Common myeloid progenitor, CD34-positive (primary cell): ENCODE data around the gene SUCLG2.
A peak's percentile ranks its signal among the peaks of the same experiment; 100 is the strongest.

ENCODE experiments used
- CTCF ChIA-PET: fragments of 350-600 bp; sonication (Branson Sonifier 250); formaldehyde crosslinking; loops from one replicate; lab custom pipeline; 2021; ENCODE audit warnings: antibody characterized with exemption; lab: Charles Lee
- POLR2A ChIA-PET: fragments of 350-600 bp; sonication (Branson Sonifier 250); formaldehyde crosslinking; loops from one replicate; lab custom pipeline; 2021; ENCODE audit warnings: antibody characterized with exemption; lab: Charles Lee
- DNase-seq, 3 donors: peaks; one replicate each; pipeline versions ENCODE4 v3.0.0 to v3.0.0-alpha.2; 2013
- H3K27ac ChIP-seq, 2 experiments: 1 replicate in 1 of 2; 2 replicates in 1 of 2; pipeline ENCODE4 v1.7.0; 2013; ENCODE audit warnings: inconsistent platforms in 2 of 2, low read length in 2 of 2, mild to moderate bottlenecking in 2 of 2, low read depth in 1 of 2, moderate library complexity in 1 of 2; ENCODE audit not compliant: severe bottlenecking in 2 of 2, insufficient read depth in 1 of 2, poor library complexity in 1 of 2
- H3K27me3 ChIP-seq, 5 experiments: replicated peaks in 2 of 5; 1 replicate in 3 of 5; 2 replicates in 2 of 5; pipeline versions ENCODE4 v1.6.1 to v1.7.0; 2013; ENCODE audit warnings: low read length in 4 of 5, mild to moderate bottlenecking in 2 of 5, moderate library complexity in 2 of 5, inconsistent platforms in 1 of 5; ENCODE audit not compliant: insufficient read depth in 5 of 5, control insufficient read depth in 4 of 5
- H3K36me3 ChIP-seq, 4 experiments: 1 replicate in 2 of 4; 2 replicates in 2 of 4; pipeline versions ENCODE4 v1.6.1 to v1.7.0; 2013; ENCODE audit warnings: low read length in 3 of 4, control low read depth in 1 of 4, mild to moderate bottlenecking in 1 of 4; ENCODE audit not compliant: control insufficient read depth in 4 of 4, insufficient read depth in 4 of 4
- H3K4me1 ChIP-seq, 4 experiments: 1 replicate in 3 of 4; 2 replicates in 1 of 4; pipeline versions ENCODE4 v1.6.1 to v1.7.1; 2013; ENCODE audit warnings: low read length in 3 of 4, mild to moderate bottlenecking in 3 of 4, control low read depth in 1 of 4, inconsistent platforms in 1 of 4, moderate library complexity in 1 of 4; ENCODE audit not compliant: control insufficient read depth in 4 of 4, insufficient read depth in 4 of 4; ENCODE audit errors: control extremely low read depth in 1 of 4
- H3K4me3 ChIP-seq, 7 experiments: 1 replicate in 4 of 7; 2 replicates in 3 of 7; pipeline versions ENCODE4 v1.5.1 to v1.7.0; 2013; ENCODE audit warnings: mild to moderate bottlenecking in 7 of 7, low read length in 6 of 7, moderate library complexity in 6 of 7, inconsistent platforms in 2 of 7, low read depth in 2 of 7, control low read depth in 1 of 7; ENCODE audit not compliant: insufficient read depth in 4 of 7, control insufficient read depth in 1 of 7; ENCODE audit errors: extremely low read depth in 1 of 7
- H3K9me3 ChIP-seq, 5 experiments: 1 replicate in 4 of 5; 2 replicates in 1 of 5; pipeline versions ENCODE4 v1.6.1 to v1.7.1; 2013; ENCODE audit warnings: low read length in 4 of 5, mild to moderate bottlenecking in 2 of 5, inconsistent platforms in 1 of 5, low read depth in 1 of 5, moderate library complexity in 1 of 5; ENCODE audit not compliant: control insufficient read depth in 4 of 5, insufficient read depth in 2 of 5; ENCODE audit errors: control extremely low read depth in 1 of 5
- WGBS: methylation state at CpG from one replicate; pipeline ENCODE4 v1.1.5; 2013; ENCODE audit not compliant: insufficient coverage; 5-methylcytosine and 5-hydroxymethylcytosine counted together

Gene SUCLG2

DNA sequence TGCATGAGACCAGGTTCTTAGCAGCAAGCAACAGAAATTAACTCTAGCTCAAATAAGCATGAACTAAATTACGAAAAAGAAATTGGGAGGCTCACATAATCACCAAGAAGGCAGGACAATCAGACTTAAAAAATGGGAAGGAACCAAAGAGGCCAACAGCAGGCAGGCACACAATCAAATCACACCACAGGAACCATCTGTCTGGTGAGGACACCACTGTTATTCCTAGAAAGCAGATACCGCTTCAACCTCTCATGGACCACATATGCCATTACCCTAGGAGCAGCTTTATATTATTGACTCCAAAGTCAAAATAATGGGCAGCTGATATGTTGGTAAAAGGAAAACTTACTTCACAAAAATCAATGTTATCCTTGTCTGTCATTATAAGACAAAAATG, 51.6 kb downstream of the SUCLG2 start:
- no peaks in the 10 kb centered on the region for H3K9me3 ChIP-seq
- H3K27me3 ChIP-seq = peaks cover 0 to 9% (median 2%) of the 10 kb centered on the region in 5 experiments
- ChIA-PET POLR2A (no interaction called here), CTCF (interaction anchor here (0.9 kb wide), 1 partner anchor 8 kb away, joined by 3 read pairs; no protein-coding TSS in a partner anchor)
- peak in 2 of 3 donors; percentile 43 to 57 for DNase-seq
- 17% methylated on average over 1 of the region's 2 CpGs for WGBS
- no peak overlapping the region for H3K4me3 ChIP-seq
- H3K4me1 ChIP-seq = peaks cover 0 to 19% (median 7%) of the 10 kb centered on the region in 4 experiments
- H3K27ac ChIP-seq = no peak overlapping the region
- peaks cover 0 to 3% (median 0%) of the 10 kb centered on the region in 4 experiments for H3K36me3 ChIP-seq

DNA sequence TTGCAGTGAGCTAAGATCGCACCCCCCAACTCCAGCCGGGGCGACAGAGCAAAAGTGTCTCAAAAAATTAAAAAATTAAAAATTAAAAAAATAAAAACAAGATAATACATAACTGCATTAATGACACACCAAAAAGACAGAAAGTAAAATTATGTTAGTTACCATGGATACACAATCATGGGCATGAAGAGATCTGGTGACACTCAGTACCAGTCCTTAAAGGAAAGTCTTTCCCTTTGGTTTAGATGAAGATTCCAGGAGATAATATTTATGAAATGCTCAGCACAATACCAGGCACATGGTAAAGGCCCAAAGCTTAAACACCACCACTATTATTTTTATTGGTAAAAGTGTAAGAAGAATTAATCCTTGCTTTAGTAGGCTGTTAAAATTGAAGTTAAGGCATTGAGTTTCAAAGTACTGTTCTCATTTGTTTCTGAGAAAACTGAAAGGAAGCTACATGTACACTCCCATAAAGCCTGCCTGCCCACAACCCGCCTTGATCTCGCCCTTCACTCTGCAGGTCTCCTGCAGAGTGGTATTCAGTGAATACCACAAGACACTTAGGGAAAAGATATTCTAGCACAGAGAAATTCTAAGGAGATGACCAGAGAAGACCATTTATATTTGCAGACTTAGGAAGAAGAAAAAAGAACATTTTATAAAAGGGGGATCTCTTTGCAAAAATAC, 52.3 kb downstream of the SUCLG2 start:
- no peak for DNase-seq
- H3K4me1 ChIP-seq = peaks cover 0 to 19% (median 7%) of the 10 kb centered on the region in 4 experiments
- peaks cover 0 to 11% (median 0%) of the 10 kb centered on the region in 5 experiments for H3K27me3 ChIP-seq
- no peaks in the 10 kb centered on the region for H3K36me3 ChIP-seq
- ChIA-PET CTCF (interaction anchor here (0.9 to 1.1 kb wide), 2 partner anchors 9 to 53 kb away, joined by 3 read pairs; no protein-coding TSS in a partner anchor), POLR2A (no interaction called here)
- 20% methylated on average over 1 of the region's 5 CpGs for WGBS
- H3K27ac ChIP-seq = no peak overlapping the region
- H3K9me3 ChIP-seq = no peaks in the 10 kb centered on the region
- H3K4me3 ChIP-seq = no peak overlapping the region

DNA sequence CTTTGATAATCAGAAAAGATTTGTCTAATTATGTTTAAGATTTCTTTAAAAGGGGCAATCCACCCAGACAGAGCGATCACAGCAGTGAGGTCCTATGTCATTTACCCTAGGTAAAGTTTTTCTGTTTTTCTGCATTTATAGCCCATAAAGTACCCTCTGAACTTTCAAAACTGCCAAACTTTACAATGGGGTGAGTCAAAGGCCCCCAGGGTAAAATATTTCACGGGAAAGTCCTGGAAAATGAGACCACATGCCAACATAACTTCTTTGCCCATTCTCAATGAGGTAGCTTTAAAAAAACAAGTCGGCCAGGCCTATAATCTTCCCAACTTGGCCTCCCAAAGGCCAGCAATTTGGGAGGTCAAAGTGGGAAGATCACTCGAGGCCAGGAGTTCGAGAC, 53.0 kb downstream of the SUCLG2 start:
- H3K36me3 ChIP-seq = no peaks in the 10 kb centered on the region
- peaks cover 0 to 12% (median 0%) of the 10 kb centered on the region in 5 experiments for H3K27me3 ChIP-seq
- CTCF ChIA-PET = interaction anchor here (1.1 kb wide), 1 partner anchor 54 kb away, joined by 3 read pairs; no protein-coding TSS in a partner anchor
- WGBS = 100% methylated on average over 5 of the region's 5 CpGs
- POLR2A ChIA-PET = no interaction called here
- peaks cover 0 to 19% (median 7%) of the 10 kb centered on the region in 4 experiments for H3K4me1 ChIP-seq
- no peaks in the 10 kb centered on the region for H3K9me3 ChIP-seq
- H3K4me3 ChIP-seq = no peak overlapping the region
- DNase-seq = no peak
- no peak overlapping the region for H3K27ac ChIP-seq

DNA sequence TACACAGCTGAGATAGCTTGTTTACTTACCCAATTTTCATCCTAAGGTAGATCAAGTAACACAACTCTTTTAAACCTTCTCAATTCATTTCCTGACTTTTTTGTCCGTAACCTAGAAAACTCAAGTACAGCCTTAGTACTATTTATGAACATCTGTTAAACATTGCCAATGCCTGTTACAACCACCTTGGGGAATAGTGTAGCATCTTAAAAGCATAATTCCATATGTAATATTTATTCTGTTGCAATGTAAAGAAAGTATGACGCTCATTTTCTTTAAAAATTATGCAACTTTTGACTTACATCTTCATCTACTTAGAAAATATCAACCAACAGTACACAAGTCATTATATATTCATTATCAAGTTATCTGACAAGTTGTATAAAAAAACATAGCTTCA, 54.6 kb downstream of the SUCLG2 start:
- Histone ChIP-seq H3K4me1 (peaks cover 0 to 19% (median 7%) of the 10 kb centered on the region in 4 experiments), H3K36me3 (no peaks in the 10 kb centered on the region), H3K9me3 (no peaks in the 10 kb centered on the region), H3K4me3 (no peak overlapping the region), H3K27me3 (peaks cover 0 to 10% (median 0%) of the 10 kb centered on the region in 5 experiments), H3K27ac (no peak overlapping the region)
- 80% methylated on average over 1 of the region's 2 CpGs for WGBS
- CTCF ChIA-PET = no interaction called here
- POLR2A ChIA-PET = no interaction called here
- no peak for DNase-seq

DNA sequence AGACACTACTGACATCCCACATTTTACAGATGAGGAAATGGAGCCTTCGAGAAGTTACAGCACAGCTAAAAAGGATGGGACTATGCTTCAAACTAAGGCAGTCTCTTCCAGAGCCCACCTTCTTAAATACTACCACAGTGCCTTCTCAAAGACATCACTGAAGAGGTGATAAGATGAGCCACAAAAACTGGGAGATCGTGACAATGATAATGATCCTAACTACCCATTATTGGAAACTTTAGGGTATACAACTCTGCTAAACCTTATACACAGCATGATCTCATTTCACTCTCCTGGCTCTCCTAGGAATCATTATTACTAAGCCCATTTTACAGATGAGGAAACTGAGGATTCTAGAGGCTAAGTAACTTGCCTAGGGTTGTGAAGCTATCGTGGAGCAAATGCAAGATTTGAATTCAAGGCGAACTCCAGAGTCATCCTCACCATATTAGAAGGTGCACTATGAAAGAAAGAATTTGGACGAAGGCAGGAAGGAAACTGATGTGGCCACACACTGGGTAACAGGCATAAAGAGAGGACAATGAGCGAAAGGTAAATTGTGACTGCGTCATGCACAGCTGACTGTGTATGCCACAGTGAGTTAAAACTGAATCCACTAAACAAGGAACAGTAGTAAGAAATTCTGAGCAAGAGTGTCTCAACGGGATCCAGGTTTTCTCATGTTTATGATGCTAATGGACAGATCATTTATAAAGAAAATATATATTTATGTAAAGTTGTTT, 55.4 kb downstream of the SUCLG2 start:
- Histone ChIP-seq H3K27ac (no peak overlapping the region), H3K9me3 (no peaks in the 10 kb centered on the region), H3K4me3 (no peak overlapping the region), H3K36me3 (no peaks in the 10 kb centered on the region), H3K4me1 (peaks cover 0 to 19% (median 7%) of the 10 kb centered on the region in 4 experiments), H3K27me3 (peaks cover 0 to 8% (median 0%) of the 10 kb centered on the region in 5 experiments)
- WGBS = 89% methylated on average over 6 of the region's 8 CpGs
- POLR2A ChIA-PET = no interaction called here
- CTCF ChIA-PET = no interaction called here
- DNase-seq = peak in 2 of 3 donors; percentile 13 to 15

DNA sequence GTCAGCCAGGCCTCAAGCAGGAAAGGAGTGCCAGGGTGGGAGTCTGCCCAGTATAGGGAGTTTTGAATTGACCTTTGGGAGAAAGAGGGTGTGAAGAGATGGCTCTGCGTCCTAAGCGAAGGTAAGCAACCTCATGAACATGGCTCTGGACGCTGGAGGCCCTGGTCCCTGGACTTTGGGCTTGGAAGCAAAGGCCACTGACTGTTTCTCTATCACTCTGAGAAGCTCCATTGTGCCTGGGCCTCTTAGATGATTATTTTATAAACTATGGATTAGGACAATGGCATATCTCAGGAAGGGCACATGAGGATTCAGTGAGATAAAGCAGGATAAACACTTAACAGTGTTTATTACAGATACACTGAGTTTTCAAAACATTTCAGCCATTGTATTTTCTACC, 59.0 kb downstream of the SUCLG2 start:
- POLR2A ChIA-PET = no interaction called here
- peaks cover 0 to 4% (median under 1%) of the 10 kb centered on the region in 4 experiments for H3K4me1 ChIP-seq
- H3K4me3 ChIP-seq = no peak overlapping the region
- peaks cover 0 to 3% (median 0%) of the 10 kb centered on the region in 5 experiments for H3K9me3 ChIP-seq
- WGBS = 100% methylated on average over 3 of the region's 3 CpGs
- peaks cover 0 to 8% (median 0%) of the 10 kb centered on the region in 5 experiments for H3K27me3 ChIP-seq
- no peaks in the 10 kb centered on the region for H3K36me3 ChIP-seq
- no peak for DNase-seq
- no peak overlapping the region for H3K27ac ChIP-seq
- CTCF ChIA-PET = no interaction called here
